GM19463 (cell line): Measurements from ENCODE around the gene ZNF275.
"Not testable (repeated sequence)": the region's sequence is repeated elsewhere in the genome, so short reads cannot be mapped to it uniquely, and the experiment has no call there.

Experiments
- ATAC-seq: cut with Tn5 transposase; IDR thresholded peaks from one replicate; pipeline ENCODE4 v1.9.1; 2021; ENCODE audit warnings: mild to moderate bottlenecking, moderate library complexity; ENCODE audit not compliant: unreplicated experiment

The ZNF275 gene, protein sequence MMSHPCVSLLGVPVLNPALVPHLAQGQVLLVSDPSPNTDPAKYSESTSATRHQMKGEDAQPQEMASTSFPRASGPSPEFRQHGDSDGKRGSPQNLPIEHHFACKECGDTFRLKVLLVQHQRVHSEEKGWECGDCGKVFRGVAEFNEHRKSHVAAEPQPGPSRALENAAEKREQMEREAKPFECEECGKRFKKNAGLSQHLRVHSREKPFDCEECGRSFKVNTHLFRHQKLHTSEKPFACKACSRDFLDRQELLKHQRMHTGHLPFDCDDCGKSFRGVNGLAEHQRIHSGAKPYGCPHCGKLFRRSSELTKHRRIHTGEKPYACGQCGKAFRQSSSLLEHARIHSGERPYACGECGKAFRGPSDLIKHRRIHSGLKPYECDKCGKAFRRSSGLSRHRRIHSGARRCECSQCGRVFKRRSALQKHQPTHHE

DNA sequence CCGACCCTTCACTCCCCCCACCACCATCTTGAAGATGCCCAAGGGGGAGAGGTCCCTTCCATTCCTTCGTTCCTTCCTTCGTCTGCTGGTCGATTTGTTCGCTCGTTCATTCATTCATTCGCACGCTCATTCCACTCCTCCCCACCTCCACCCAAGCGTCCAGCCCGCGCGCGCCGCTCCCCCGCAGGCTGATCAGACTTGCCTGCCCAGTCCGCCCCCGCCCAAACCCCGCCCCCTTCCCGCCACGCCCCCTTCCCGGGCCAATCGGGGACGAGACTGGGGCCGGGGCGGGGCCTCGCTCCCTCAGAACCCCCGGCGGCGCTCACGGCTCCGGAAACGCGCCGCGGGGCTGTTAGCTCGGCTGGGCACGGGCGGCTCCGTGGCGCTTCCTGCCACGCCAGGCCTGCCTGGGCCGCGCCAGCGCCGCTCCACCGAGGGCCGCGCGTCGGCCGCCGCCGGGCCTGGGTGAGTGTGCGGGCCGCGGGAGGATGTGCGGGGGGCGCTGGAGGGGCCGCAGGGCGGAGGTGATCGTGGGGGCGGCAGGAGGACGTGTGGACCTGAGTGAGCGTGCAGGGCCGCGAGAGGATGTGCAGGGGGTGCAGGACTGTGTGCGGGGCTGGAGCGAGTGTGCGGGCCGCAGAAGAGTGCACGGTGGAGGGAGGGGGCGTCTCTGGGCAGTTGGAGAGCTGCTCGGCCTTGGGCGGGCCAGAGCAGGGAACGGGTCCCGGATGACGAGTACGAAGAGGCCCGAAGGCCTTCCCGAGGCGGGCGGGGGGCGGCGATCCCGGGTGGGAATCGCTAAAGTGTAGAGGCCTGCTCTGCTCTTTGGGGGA, at the start of gene ZNF275:
Gene ZNF275 (plus strand): TSS at position 333 of the 833 bp plus-strand sequence. CDS start 2,527 bp downstream, outside the sequence.
- peak; percentile 82 for ATAC-seq

DNA sequence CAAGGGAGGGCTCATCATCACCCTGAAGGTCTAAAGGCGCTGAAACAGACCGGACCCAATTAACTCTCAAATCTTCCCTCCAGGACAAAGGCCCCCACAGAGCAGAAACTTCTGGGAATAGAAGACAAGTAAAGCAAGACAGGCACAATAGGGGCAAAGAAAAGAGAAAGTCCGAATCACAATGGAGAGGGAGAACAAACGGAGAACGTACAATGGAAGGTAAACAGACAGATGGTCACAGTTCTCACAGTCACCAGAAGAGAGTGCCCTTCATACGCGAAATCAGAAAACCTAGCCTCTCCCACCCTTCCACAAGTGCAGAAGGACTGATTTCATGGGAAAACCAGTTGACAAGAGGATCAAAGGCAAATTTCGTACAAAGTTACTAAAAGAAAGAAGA, 48.3 kb upstream of the ZNF275 start:
- not testable (repeated sequence) for ATAC-seq

DNA sequence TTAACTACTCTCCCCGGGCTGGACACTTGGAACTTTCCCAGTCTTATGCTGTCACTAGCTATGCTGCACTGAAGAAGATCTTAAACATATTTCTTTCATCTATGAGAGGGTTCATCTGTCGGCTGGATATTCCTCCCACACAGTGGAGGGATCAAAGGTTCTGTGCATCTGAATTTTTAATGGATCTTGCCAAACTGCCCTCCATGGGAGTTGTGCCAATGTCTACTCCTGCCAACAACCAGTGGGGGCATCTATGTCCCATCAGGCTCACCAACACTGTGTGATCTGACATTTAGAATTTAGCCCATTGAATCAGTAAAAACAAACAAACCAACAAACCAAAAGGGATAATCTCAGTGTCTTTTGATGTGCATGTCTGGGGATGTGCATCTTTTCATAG, 45.1 kb upstream of the ZNF275 start:
- not testable (repeated sequence) for ATAC-seq

DNA sequence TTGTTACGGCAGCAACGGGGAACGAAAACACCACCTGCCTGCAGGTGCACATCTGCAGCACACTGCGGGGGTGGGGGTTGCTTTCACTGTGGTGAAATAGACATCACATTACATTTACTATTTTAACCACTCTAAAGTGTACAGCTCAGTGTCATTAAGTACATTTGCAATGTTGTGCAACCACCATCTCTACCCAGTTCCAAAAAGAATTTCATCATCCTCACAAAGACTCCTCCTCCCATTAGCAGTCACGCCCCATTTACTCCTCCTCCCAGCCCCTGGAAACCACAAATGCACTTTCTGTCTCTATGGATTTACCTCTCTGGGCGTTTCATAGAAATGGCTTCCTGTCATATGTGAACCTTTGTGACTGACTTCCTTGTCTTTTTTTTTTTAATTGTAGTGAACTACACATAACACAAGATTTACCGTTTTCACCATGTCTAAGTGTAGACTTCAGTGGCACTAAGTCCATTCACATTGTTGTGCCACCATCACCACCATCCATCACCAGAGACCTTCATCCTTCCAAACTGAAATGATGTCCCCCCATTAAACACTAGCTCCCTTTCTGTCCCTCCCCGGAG, 40.4 kb upstream of the ZNF275 start:
- ATAC-seq: not testable (repeated sequence)

DNA sequence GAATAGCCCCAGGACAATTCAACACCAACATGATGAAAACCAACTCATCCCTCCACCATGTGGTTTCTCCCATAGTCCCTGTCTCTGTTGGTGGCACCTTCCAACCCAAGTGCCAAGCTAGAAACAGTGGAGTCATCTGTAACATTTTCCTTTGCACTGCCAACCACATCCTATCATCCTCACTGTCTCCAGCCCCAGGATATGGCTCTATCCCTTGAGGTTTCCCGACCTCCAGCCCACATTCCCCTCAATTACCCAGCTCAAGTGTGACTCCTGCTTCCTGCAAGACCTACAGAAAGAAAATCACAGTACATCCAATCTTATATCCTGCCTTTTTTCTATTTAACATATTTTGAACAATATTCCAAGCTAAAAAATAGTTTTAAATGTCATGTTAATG, 36.6 kb upstream of the ZNF275 start:
- no peak for ATAC-seq

DNA sequence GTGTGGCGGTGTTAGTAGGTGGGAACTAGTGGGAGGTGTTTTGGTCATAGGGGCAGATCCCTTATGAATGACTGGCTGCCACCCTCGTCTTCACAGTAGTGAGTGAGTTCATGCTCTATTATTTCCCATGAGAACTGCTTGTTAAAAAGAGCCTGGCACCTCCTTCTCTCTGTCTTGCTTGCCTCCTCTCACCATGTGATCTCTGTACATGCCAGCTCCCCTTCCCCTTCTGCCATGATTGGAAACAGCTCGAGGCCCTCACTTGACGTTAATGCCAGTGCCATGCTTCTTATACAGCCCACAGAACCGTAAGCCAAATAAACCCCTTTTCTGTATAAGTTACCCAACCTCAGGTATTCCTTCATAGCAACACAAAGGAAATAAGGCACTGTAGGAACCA, 34.1 kb upstream of the ZNF275 start:
- no peak for ATAC-seq

DNA sequence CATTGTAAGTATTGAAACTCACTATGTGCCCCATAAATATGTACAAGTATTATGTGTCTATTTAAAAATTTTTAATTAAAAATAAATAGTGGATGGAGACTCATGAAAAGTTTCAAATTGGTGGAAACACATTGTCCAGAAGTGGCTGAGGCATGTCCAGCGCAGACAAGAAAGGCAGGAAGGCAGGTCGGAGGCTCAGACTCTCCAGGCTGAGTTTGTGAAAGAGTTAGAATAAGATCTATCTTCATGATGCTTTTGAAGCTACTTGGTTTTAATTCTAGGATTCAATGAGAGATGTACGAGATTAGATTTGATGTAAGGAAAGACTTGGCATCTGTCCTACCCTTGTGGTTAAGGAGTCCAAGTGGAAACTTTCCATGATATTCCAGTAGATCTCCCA, 32.2 kb upstream of the ZNF275 start:
- ATAC-seq: no peak

DNA sequence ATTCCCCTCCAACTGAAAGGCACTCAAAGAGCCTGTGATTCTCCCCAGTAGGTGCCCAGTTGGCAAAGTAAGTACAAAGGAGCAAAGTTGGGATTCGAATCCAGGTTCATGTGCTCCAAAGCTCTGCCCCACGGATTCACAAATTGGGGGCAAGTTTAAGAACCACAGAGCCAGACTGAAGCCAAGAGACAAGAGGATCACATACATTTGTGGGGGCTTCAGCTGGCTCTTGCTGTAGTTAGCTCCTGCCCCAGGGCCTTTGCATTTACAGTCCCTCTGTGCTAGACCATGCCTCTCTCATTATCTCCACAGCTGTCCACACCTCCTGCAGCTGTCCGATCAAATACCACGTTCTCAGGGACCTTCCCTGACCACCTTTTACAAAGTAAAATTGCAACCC, 31.2 kb upstream of the ZNF275 start:
- no peak for ATAC-seq

DNA sequence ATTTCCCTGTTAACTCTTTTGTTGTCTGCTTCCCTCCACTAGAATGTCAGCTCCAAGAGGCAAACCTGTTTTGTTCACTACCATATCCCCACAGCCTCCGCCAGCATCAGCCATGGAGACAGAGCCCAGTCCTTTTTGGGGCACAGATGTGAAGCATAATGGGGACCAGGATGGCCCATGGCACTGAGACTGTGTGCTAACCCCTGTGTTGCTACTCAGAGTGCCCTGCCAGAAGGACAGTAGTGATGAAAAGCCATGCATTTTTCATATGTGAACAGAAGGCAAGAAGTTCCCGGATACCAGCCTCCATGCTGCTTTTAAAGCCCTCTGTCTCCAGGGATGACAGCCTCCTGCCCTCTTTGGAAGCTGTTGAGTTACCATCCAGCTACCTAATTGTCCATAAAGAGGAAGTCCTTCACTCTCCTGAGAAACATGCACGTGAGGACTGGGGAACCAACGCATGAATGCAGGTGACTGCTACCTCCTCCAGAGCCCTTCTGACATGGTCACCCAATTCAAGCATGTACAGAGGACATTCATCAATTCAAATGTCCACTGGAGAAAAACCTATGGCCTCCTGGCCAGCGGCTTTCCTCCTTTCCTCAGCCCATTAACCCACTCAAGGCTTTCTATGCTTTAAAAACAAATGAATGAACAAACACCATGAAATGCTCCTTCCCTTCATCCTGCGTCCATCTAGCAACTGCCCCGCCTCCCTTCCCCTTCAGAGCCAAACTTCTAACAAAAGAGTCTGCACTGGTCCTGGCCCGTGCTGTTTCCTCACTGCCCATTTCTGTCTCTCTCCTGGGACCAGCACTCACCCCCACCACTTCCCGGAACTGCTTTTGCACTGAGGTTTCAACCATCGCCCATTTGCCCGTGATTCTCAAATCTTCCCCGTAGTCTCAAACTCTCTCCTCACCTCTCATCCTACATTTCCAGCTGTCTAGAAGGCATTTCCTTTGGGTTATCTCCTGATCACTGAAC, 30.4 kb upstream of the ZNF275 start:
- no peak for ATAC-seq

DNA sequence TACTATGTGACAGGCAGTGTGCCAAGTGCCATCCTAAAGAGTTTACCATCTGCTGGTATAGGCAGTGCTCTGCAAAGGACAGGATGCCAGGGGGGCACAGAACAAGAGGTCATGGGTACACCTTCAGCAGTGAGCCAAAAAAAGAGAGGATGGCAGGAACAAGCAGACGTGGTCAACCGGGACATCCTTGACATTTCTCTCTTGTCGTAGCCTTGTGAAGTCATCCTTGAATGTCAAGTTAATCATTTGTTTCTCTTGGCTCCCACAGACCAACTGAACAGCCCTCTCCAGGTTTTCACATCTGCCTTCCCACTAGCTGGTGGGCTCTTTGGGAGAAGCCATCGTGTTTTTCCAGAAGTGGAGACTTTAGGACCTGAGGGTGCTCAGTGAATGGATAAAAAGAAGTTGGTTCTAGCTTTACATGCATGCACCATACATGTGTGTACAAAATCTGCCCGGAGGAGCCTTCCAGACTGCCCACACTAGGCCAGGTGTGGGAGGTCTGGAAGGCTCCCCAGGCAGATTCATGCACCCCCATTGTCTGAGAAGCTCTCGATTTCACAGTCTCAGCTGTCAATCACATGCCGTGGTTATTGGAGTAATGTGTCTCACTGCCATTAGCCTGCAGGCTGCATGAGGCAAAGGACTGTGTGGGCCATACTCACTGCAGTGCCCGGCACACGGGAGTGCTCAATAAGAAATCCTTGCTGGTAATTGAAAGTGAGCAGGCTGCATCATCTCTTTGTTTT, 28.8 kb upstream of the ZNF275 start:
- ATAC-seq: peak; percentile 54

DNA sequence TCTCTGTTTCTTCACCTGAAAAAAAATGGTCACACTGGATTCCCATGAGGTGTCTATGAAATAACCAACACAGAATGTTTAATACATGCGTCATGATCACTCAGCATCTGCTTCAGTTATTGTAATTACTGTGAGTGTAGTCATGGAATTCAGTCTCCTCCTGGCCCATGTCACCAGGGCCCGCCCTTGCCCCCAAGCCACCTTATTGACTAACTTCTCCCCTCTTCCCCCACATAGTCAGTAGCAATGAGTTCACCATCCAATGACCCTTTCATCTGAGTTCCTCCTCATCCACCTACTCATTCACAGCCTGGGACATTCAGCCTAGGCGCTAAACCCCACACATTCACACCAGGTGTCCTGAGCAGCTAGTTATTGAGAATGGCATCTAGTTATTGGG, 28.0 kb upstream of the ZNF275 start:
- no peak for ATAC-seq

DNA sequence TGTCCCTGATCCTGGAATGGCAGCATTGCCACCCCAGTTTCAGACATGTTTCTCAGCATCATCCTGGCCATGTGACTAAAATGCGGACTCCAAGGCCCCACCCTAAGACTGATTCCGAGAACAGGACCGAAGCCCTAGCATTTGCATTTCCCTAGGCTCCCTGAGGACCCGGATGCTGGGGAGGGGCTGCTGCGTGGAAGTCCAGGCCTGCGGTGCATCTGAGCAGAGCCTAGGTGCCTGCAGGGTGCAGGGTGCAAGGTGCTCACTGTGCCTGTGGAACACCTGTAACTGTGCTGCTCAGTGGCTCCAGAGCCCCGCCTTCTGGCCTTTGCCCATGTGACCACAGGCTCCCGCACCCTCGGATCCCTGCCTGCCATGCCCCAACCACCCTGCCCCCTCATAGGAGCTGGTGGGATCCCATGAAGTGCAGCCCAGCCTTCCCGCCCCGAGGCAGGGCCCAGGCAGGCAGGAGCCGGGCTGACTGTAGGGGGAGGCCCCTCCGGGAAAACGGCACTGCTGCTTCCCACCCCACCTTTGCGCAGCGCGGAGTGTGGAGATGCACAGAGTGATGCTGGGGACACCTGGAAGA, 27.3 kb upstream of the ZNF275 start:
- no peak for ATAC-seq

DNA sequence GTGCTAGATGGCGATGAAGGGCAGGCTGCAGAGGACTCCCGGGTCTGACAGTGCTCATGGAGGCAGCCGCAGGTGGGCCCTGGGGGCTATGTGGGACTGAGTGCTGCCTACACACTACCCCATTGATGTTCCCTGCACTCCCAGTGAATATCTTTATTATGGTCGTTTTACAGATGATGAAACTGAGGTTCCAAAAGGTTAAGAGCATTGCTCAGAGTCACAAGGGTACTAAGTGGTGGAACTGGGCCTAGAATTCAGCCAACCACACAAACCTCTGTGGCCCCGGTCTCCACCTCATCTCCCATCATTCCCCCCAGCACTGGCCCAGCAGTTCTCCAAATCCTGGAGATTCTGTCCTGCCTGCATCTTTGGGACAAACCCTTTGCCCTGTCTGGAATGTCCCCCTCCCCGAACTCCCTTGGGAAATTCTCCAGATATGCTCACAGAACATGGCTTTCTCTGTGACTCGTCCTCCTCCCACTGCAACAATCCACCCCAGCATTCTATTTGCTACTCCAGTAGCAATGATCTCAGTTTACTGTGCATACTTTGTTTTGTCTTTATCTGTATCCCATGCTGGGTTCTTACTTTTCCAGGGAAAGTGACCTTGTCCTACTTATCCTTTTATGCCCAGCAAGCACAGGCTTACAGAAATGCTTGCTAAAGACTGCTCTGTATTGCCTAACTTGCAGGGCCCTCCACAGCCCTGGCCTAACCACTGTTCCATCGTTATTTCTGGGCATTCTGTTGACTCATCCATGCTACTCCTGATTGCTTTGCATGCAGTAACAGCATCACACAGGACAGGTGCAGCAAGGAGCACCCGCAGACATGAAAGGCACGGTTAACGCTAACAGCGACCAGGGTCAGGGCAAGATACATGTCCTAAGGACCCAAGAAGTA, 26.4 kb upstream of the ZNF275 start:
- ATAC-seq: no peak

DNA sequence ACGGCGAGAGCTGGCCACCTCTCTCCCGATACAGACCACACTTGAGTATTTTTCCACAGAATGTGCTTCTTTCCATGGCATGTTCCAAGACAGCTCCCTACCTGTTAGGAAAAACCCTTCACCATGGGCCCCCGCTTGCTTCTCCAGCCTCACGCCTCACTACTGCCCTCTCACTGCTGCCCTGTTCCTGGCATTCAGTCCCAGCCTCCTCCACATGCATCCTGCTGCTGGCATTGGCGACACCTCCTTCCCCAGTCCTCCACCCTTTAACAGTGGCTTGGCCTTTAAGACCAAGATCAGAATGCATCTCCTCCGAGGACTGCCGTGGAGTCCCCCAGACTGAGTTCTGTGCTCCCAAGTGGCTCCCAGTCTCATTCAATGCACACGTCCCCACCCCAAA, 23.1 kb upstream of the ZNF275 start:
- no peak for ATAC-seq

DNA sequence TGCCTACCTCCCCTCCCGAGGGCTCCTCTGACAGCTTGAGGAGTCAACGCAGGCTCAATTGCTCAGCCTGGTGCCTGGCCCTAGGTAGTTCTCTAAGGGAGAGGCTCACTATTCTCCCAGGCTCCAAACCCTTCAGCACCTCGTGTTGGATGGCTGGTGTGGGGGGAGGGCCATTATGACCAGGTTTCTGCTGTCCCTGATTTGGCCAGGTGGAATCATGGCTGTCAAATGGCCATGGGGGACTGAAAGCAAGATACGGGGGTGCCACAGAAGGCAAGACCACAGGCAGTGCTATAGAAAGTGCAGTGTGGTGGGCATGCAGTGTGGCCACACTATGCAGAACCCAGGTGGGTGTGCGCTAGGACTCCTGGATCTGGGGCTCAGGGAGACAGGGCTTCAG, 21.9 kb upstream of the ZNF275 start:
- ATAC-seq: no peak

DNA sequence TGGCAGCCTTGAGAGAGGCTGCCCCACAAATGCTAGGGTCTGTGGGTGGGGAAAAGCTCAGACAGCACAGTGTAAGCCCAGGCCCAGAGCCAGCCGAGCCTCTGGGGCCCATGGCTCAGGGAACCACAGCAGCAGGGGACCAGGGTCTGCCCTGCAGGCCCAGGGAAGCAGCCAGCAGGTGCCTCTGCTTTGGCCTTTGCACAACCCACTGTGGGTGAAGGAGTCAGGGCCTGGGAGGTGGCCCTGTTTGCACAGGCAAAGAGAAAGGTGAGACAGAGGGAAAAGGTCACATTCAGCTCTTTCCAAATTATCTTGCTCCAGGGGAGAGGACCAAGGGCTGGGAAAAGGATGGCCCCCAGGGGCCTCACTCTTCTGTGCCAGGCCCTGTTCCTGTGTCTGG, 21.1 kb upstream of the ZNF275 start:
- no peak for ATAC-seq

DNA sequence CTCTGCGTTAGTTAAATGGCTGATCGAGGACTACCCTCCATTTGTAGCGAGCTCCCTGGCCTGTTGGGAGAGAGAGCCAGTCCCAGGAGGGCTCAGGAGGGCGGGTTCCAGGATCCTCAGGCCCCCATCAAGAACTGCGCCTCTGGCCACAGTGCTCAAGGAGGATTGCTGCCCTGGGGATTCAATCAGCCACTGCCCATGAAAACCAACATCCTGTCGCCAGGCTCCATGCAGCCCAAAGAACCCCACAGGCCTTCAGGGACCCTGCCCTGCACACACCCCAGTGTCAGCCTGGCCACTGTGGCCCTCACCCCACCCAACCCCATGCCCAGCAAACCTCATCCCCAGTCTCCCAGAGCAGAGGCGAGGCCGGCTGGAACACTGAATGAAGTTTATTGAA, 16.6 kb upstream of the ZNF275 start:
- ATAC-seq: no peak

DNA sequence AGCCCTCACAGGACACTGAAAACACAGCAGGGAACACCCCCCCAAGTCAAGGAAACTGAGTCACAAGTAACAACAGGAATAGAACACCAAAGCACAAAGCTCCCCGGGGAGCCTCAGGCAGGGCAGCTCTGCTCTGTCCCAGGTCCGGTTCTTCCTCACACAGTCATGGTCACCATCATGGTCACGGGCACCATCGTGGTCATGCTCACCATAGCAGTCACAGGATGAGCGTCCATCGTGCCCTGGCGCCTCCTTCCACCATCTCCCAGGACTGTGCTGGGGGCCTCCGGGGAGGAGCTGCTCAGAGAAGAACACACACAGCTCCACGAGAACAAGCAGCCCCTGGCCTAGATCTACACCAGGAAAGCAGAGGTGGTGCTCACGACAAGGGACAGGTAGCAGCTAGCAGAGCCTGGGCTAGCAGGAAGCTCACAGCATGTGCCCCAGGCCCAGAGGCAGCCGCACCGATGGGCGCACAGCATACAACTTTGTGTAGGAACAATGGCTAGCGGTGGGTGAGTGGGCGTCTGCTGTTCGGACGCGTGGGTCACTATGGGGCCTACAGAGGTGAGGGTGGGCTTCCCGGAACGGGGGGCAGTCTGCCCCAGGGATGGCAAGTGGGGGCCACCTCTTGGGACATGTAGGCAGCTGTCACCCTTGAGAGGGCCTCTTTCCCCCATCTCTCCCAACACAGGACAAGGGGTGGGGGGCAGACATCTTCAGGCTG, 15.8 kb upstream of the ZNF275 start:
- no peak for ATAC-seq
